ENCODE results near the gene ZDHHC13.

ZDHHC13 gene, protein sequence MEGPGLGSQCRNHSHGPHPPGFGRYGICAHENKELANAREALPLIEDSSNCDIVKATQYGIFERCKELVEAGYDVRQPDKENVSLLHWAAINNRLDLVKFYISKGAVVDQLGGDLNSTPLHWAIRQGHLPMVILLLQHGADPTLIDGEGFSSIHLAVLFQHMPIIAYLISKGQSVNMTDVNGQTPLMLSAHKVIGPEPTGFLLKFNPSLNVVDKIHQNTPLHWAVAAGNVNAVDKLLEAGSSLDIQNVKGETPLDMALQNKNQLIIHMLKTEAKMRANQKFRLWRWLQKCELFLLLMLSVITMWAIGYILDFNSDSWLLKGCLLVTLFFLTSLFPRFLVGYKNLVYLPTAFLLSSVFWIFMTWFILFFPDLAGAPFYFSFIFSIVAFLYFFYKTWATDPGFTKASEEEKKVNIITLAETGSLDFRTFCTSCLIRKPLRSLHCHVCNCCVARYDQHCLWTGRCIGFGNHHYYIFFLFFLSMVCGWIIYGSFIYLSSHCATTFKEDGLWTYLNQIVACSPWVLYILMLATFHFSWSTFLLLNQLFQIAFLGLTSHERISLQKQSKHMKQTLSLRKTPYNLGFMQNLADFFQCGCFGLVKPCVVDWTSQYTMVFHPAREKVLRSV

DNA sequence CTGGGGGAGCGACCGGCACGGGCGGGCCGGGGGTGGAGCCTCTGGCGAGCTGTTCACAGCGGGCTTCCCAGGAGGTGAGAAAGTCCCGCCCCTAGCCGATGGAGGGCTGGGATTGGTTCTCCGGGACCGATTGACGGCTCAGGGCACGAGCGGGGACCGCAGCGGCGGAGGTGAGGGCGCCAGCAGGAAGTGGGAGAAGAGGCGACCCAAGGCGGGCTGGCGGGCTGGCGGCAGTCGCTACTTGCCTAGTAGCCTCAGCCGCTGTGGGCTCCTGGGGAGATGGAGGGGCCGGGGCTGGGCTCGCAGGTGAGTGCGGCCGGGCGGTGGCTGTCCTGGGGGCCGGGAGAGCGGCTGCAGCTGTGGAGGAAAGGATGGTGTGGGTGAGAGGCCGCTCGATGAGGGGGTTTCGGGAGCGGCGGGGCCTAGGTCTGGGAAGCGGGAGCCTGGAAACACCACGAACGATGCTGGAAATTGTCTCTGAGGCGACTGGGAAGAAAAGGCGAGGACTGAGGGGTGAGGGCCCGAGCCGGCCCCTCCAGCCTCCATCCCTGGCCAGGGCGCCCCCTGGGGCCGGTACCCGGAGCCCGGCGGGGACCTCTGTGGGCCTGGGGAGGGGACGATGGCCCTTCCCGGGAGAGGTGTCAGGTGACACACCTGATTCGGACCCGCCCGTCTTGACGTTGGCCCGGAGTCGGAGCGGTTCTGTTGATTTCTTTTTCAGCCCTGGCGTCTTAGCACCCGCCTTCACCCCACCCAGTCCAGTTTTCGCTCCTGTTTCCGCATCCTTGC is at the start of gene ZDHHC13:
Gene ZDHHC13 (plus strand): TSS at position 198 of the 789 bp plus-strand sequence. CDS start 82 bp downstream, at position 280.
- DNase-seq (ENCODE audit: low read depth in 2 of 2, low spot score in 1 of 2), result peak; percentile 87 to 91

DNA sequence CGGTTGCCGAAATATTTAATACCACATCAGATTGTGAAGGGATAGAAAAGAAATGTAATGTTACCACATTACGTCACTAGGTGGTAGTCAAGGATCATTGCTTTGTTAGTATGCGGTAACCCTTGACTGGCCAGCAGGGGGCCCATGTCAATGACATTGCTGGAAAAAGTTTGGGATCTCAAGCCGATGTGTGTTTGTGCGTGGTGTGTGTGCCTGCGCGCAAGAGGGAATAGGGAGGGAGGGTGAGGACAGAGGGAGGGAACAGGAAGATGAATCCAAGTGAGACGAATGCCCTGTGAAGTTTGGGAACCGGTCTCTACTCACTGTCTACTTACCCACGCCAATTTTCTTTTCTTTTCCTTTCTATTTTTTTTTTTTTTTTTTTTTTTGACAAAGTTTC is 45.7 kb upstream of the ZDHHC13 start:
- DNase-seq (ENCODE audit: low read depth in 2 of 2, low spot score in 1 of 2), result no peak

DNA sequence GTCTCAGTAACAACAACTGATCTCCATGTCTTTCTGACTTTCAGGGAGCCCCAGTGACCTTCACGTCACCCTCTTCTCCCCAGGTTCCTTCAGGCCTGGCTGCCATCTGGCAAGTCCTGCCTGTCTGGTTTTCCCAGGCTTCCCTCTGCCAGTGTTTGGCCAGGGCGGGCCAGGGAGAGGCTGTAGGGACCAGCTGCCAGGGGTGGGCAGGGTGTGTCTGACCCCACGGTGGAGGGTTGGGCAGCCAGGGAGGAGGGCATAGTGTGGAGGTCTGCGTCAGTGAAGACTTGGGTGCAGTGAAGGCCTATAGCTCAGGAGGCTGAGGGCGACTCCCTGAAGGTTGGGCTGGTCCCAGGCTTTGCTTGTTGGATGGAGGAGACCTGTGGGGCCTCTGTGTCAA is 44.5 kb upstream of the ZDHHC13 start:
- no peak for DNase-seq (ENCODE audit: low read depth in 2 of 2, low spot score in 1 of 2)

DNA sequence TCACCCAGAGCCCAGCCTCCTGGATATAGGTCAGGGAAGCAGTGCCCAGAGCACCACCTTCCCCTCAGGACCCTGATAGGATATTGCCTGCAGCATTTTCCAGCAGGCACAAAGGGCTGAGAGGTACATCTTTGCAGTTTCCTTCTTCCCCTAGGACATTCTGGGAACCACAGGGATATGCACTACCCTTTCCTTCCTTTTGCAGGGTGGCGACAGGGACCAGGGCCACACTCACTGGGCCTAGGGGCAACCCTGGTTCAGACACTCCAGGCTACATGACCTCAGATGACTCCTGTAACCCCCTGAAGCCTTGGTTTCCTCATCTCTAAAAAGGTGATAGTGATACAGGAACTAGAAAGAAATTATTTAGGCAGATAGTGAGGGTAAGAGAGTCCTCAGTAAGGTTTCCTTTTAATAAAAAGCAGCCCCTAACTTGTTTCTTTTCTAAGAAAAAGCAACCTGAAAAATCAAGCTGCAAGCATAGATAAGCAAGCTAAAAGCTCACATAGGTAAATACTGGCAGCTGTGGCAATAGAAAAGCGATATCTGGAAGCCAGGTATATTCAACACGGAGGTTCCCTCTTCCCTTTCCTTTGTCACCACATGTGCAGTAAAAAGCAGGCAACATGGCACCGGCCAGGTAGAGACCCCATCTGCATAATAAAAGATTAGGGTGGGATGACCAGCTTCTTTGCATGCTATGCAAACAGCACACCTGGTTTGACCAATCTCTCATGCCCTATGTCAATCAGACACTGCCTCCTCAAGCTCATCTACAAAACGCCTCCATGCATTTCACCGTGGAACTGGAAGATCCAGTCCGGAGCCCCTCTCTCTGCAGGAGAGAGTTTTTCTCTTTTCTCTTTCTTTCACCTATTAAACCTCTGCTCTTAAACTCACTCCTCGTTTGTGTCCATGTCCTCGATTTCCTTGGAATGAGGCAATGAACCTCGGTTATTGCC is 43.2 kb upstream of the ZDHHC13 start:
- no peak for DNase-seq (ENCODE audit: low read depth in 2 of 2, low spot score in 1 of 2)

DNA sequence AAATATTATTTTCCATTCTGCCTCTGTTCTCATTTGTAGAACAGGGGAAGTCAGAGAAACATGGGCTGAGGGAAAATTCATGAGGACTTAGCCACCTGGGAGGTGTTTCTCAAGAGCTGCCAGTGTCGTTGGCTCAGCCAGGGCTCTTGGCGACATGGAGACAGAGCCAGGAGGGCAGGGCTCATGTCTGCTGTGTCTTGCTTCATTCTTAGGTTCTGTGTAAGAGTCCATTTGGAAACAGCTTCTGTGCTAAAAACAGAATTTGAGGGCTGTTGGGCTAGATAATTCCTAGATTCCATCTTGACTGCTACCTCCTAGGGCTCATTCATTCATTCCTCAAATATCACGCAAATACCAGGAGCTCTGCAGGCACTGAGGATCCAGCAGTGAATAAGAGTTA is 41.3 kb upstream of the ZDHHC13 start:
- DNase-seq (ENCODE audit: low read depth in 2 of 2, low spot score in 1 of 2), result no peak

DNA sequence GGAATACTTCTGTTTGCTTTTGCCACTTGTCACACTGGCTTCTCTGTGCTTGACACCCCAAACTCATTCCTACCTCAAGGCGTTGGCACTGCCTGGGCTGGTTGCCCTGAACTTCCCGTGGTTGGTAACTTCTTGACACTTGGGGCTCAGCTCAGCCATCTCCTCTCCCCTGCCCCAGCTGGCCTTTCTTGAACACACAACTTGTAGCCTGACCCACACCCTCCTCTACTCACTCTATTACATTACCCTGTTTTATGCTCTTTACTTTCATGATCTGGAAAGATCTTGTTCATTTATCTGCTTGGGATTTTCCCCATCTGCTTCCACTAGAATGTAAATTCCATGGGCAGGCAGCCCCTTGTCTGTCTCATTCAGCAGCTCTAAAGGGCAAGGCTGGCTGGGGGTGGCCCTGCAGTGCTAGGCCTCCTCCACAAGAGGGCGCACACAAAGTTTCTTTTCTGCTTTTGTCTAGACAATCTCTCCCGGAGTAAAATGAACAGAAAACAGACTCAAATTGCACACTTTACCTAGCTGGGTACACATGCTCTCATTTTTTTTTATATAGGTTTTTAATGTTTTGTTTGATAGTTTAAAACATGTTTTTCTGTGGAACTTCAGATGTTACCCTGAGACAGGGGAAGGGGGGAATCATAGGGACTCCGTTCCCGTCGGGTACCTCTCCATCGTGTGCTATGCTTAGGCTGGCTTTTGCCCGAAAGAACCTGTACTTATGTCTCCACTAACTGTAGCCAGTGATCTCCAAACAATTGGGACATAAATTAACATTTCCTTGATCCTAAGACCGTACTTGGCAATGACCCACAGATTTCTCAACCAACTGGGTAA is 40.0 kb upstream of the ZDHHC13 start:
- peak; percentile 24 to 28 for DNase-seq (ENCODE audit: low read depth in 2 of 2, low spot score in 1 of 2)

DNA sequence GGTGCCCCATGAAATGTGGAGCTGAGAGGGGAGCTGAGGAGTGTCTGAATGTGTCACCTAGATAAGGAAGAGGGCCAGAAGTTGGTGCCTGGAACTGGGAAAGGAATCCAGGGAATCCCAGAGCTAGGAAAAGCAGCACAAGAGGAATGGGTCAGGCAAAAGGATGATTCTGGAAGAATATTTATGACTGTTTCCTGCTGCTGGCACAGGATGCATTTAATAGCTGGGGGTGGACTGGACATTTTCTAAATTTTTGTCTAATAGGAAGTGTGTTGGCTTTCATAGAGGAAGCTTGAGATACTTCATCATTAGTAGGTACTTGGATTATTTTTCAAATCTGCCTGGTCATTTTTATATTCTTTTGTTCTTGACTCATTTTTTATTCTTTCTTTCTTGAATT is 39.0 kb upstream of the ZDHHC13 start:
- DNase-seq (ENCODE audit: low read depth in 2 of 2, low spot score in 1 of 2), result no peak

DNA sequence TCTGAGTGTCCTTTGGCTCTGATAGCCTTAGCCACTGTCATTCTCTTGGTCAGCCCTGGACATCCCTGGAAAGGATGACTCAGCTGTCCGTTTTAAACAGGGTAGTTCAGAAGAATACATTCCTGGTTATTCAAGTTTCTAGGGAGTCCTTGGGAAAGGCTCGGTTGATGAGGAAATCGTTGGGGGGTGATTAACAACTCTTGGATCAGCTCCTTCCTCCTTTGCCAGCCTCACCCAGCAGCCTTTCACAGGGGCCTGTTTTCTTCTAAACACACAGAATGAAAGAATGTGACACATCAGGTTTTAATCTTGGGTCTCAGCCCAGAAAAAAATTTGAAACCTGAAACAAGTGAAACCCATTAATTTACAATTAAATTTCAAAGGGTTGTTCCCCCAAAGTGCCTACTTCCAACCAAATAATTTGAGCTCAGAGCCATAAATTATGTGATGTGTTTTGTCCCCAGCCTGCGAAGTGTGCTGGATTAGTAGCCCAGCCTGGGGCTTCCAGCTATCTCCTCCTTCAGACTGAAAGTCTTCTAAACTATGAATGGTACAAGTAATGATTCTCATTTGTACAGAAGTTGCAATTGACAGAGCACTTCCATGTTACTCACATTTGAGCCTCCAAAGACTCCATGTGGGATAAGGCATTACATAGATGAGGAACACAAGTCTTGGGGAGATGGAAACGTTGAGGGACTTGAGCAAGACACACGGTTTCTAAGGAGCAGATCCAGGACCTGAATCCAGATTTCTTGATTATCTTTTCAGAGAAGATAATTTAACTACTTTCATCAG is 37.1 kb upstream of the ZDHHC13 start:
- no peak for DNase-seq (ENCODE audit: low read depth in 2 of 2, low spot score in 1 of 2)

DNA sequence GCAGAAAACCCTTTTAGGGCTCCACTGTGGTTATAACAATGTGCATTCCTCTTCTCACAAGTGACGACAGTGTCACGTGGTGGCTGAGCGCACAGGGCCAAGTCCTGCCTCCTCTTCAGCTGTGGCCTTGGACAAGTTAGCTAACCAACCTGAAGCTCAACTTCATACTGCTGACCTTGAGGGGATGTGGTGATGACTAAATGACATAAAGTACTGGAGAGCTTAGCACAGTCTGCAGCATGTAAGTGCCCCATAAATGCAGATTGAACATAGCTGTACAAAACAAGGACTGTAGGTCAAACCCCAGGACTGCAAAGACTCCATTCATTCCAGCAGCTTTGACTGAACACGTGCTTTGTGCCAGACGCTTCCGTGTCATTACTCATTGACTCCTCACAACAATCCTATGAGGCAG is 36.4 kb upstream of the ZDHHC13 start:
- no peak for DNase-seq (ENCODE audit: low read depth in 2 of 2, low spot score in 1 of 2)

DNA sequence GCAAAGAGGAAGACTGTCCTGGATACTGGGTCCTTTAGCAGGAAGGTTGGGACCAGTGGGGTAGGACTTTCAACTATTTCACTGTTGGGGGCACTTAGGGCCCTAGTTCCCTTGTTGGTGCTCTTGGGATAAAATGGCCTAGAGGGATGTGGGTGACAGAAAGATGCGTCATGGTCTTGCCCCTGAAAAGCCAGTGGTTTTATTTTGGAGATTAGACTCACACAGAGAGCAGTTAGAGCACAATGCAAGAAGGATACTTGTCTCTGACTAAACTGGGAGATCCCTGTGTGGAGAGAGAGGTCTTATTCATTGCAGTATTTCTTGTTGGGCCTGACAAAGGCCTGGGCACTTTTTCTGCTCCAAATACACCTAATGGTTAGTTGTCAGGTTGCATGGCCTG is 33.8 kb upstream of the ZDHHC13 start:
- no peak for DNase-seq (ENCODE audit: low read depth in 2 of 2, low spot score in 1 of 2)

DNA sequence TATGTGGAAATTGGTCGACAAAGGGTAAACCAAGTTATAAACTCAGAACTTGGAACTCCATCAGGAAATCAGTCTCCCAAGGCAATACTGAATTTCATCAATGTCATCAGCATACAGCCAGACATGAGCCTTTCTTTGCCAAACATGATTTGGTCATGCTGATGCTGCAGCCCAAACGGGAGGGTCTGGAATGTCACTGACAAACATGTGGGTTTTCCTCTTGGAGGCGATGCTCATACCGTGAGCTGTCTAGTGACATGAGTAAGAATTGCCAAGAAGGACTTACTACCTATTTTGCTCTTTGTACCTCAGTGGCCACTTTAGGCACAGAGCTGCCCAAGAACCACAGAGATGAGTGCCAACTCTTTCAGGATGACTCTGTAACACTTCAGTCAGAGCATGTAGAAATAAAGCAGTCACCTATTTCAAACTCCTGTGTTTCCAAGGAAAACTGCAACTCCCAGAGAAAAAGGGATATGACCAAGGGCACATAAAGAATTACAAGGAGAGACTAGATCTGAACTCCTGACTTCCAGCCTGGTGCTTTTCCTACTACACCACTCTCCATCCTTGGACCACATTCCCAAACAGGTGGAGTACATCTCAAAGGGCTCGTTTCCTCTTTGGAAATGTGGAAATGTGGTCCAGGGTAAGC is 32.2 kb upstream of the ZDHHC13 start:
- no peak for DNase-seq (ENCODE audit: low read depth in 2 of 2, low spot score in 1 of 2)

DNA sequence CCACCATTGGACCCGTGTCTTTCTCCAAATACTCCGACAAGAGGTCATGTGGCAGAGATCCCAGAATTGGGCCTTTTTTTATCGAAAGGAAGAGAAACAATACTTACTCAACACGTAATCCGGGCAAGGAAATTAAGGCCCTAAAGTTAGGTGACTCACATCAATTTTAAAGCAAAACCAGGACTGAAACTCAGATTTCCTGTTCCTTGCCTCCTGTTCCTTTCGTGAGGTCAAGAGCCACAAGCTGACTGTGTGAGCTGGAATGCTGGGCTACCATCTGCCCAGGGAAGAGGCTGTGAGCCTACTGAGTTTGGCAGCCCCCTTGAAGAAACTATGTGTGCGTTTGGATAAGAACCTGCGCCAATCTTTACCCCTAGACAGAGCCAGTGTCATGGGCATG is 29.3 kb upstream of the ZDHHC13 start:
- no peak for DNase-seq (ENCODE audit: low read depth in 2 of 2, low spot score in 1 of 2)

DNA sequence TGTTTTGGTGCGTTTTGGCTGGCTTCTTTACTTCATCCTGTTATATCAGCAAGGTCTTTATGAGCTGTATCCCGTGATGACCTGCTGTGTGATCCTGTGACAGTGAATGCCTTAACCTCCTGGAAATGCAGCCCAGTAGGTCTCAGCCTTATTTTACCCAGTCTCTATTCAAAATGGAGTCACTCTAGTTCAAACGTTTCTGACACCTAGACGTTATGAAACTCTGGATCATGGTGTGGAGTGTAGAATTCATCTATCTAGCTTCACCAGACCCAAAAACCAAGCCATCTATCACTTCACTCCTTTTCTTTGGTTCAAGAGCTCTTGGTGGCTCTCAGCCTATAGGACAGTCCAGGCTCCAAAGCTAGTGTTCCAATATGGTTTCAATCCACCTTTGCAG is 28.2 kb upstream of the ZDHHC13 start:
- no peak for DNase-seq (ENCODE audit: low read depth in 2 of 2, low spot score in 1 of 2)

DNA sequence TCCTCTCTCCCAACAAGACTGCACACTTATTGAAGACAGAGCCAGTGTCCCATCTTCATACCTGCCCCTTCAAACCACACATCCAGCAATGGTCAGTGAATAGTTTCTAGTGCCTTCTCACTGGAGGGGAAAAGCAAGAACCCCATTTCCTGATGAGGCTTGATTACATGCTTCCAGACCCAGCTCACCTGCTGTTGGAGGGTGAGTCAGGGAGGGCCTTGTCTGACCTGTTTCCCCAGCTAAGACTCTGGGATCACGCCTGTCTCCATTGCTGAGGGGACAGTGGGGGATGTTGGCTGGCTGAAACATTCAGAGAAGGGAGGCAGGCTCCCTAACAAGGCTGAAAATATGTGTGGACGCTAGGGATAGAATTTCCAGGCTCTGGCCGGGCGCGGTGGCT is 27.5 kb upstream of the ZDHHC13 start:
- DNase-seq (ENCODE audit: low read depth in 2 of 2, low spot score in 1 of 2), result no peak

DNA sequence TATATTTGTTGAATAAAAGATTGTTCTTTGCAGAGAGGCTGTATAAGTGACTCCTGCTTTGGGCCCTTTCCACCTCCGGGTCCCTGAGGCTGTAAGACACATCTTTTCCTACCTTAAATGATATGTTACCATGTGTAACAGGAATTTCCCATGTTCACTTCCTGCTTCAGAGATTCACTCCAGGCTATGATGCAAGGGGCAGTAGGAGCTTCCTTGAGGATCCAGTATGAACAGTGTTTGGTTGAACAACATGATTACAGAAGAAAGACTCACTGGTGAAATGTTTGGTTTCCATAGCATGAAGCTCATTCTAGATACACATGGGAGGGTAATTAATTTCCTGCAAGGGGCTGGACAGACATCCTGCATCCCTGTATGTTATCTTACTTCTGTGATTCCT is 25.6 kb upstream of the ZDHHC13 start:
- DNase-seq (ENCODE audit: low read depth in 2 of 2, low spot score in 1 of 2), result no peak

DNA sequence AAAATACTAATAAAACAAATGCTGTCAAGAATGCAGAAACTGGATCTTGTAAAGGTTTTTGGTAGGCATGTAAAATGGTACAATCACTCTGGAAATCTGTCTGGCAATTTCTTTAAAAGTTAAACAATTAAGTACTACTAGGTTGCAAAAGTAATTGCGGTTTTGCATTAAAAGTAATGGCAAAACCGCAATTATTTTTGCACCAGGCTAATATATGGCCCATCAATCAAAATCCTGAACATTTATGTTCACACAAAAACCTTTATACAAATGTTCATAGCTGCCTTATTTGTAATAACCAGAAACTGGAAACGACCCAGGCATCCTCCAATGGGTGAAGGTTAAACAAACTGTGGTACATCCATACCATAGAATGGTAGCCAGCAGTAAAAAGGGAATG is 24.6 kb upstream of the ZDHHC13 start:
- no peak for DNase-seq (ENCODE audit: low read depth in 2 of 2, low spot score in 1 of 2)

DNA sequence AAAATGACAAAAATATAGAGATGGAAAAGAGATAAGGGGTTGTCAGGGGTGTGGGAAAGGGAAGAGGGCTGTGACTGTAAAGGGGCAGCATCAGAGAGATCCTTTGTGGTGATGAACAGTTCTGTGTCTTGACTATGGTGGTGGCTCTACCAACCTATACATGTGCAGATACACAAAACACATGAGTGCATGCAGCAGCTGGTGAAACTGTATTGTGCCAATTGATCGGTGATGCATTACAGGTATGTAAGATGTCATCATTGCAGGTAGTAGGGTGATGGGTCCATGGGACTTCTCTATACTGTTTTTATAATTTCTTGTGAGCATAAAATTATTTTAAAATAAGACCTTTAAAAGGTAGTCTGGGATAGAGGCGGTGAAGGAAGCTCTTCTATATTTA is 24.1 kb upstream of the ZDHHC13 start:
- DNase-seq (ENCODE audit: low read depth in 2 of 2, low spot score in 1 of 2), result no peak

DNA sequence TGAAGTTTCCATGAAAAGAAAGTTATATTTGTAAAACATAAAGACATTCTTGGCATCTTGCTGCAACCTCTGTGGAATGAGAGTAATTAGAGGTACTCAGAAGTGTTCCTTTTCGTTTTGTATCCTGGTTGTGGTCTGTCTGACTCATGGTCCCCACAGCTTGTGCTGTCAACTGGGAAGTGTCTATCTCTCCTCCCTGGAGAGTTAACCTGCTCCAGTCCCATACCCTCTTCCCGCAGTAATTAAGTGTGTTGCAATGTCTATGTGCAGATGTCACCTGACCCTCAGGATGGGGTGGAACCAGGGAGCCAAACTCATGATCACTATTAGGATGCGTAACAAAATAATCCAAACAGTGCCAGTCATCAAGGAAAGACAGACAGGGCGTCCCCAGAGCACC is 23.0 kb upstream of the ZDHHC13 start:
- DNase-seq (ENCODE audit: low read depth in 2 of 2, low spot score in 1 of 2), result no peak

DNA sequence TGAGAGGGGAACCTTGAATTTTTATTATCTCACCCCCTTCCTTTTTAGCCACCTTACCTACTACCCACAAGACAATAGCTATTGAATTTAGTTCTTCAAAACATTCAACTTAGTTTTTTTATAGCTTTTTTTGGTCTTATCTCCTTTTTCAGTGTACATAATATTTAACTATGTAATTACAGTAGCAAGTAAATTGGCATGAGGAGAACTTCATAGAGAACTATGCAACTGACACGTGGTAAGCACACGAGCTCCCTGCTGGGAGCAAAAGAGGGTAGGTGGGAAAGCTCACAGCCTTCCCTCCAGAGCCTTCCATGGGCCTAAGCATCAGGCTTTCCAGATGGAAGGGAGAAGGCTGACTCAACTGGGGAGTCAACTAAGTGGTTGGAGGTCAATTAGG is 22.1 kb upstream of the ZDHHC13 start:
- DNase-seq (ENCODE audit: low read depth in 2 of 2, low spot score in 1 of 2), result no peak
